ENCODE results near the gene CFAP20DC.

- TF ChIP-seq CTCF (IDR thresholded peaks at IDR 0.05) (no peak), POLR2AphosphoS5 (IDR thresholded peaks at IDR 0.05; ENCODE audit: insufficient read depth in 1 of 2, low read depth in 1 of 2) (no peak), POLR2A (IDR thresholded peaks at IDR 0.05) (no peak)
These were observed 38.9 kb upstream of the CFAP20DC start for GRCh38 chr3:59088761-59089160.

Data from vagina (tissue), 2 donors.